ENCODE results near the gene KRTAP6-1. TPM values are rescaled to one million over a fixed set of nuclear protein-coding genes. Genes with fewer than 3 reads are reported as not detected.

The KRTAP6-1 gene
- total RNA-seq, 1 donor from 2014 or later = not detected

DNA sequence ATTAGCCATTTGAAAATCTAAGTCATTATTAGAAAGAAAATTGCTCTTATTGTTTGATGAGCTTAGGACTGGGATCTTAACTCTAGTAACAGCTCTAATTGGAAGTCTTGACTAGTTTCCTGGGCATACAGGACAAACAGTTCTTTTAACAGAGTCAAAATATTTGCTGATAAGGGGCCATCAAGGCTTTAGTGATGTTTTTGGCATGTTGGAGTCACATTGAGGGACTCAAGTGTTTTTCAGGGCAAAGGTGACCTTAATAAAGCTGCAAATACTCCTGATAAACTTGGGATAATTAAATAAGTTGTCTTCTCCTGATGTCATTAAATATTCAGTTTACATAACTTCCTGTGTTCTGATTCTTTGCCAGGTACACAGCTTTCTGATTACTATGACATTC, 46.1 kb downstream of the KRTAP6-1 start:
- ATAC-seq = no peak

- no peak for ATAC-seq
Observed at GRCh38 chr21:30563630-30564029, 50.1 kb downstream of the KRTAP6-1 start.

Other genes starting within 250 kb of the KRTAP6-1 start
- gene KRTAP13-2, start 241.7 kb downstream of the KRTAP6-1 start, total RNA-seq = not detected
- gene KRTAP13-1, start 217.9 kb downstream of the KRTAP6-1 start, total RNA-seq = not detected
- not detected for gene KRTAP13-3, start 188.0 kb downstream of the KRTAP6-1 start, total RNA-seq
- not detected for gene KRTAP13-4, start 183.7 kb downstream of the KRTAP6-1 start, total RNA-seq
- gene KRTAP15-1, start 173.7 kb downstream of the KRTAP6-1 start, total RNA-seq = not detected
- not detected for gene KRTAP19-1, start 133.6 kb downstream of the KRTAP6-1 start, total RNA-seq
- gene KRTAP19-2, start 126.5 kb downstream of the KRTAP6-1 start, total RNA-seq = not detected
- not detected for gene KRTAP19-3, start 121.9 kb downstream of the KRTAP6-1 start, total RNA-seq
- not detected for gene KRTAP19-4, start 116.8 kb downstream of the KRTAP6-1 start, total RNA-seq
- not detected for gene KRTAP19-5, start 111.8 kb downstream of the KRTAP6-1 start, total RNA-seq
- not detected for gene KRTAP19-6, start 72.1 kb downstream of the KRTAP6-1 start, total RNA-seq
- gene KRTAP19-7, start 52.6 kb downstream of the KRTAP6-1 start, total RNA-seq = not detected
- gene KRTAP22-2, start 23.5 kb downstream of the KRTAP6-1 start, total RNA-seq = not detected
- gene KRTAP6-3, start 21.5 kb downstream of the KRTAP6-1 start, total RNA-seq = not detected
- gene KRTAP6-2, start 15.0 kb downstream of the KRTAP6-1 start, total RNA-seq = not detected
- not detected for gene KRTAP22-1, start 12.8 kb downstream of the KRTAP6-1 start, total RNA-seq
- gene KRTAP20-1, start 2.5 kb upstream of the KRTAP6-1 start, total RNA-seq = not detected
- gene KRTAP20-4, start 6.7 kb upstream of the KRTAP6-1 start, total RNA-seq = not detected
- not detected for gene KRTAP20-2, start 21.3 kb upstream of the KRTAP6-1 start, total RNA-seq
- not detected for gene KRTAP20-3, start 28.9 kb upstream of the KRTAP6-1 start, total RNA-seq
- not detected for gene KRTAP21-3, start 104.8 kb upstream of the KRTAP6-1 start, total RNA-seq
- gene KRTAP21-2, start 133.3 kb upstream of the KRTAP6-1 start, total RNA-seq = not detected
- not detected for gene KRTAP21-1, start 141.5 kb upstream of the KRTAP6-1 start, total RNA-seq
- not detected for gene KRTAP8-1, start 199.3 kb upstream of the KRTAP6-1 start, total RNA-seq
- not detected for gene KRTAP7-1, start 215.8 kb upstream of the KRTAP6-1 start, total RNA-seq

All from esophagus mucosa (tissue), 1 donor.